Colonic mucosa (tissue), 4 donors: ENCODE data around the gene SPTB. TPM values are rescaled to one million over a fixed set of nuclear protein-coding genes. Genes with fewer than 3 reads are reported as not detected.
A peak's percentile ranks its signal among the peaks of the same experiment; 100 is the strongest.

Source experiments
- DNase-seq: peaks from one replicate; pipeline ENCODE4 v3.0.0-alpha.2; 2020
- H3K27ac ChIP-seq: fragments of 200-600 bp; one replicate; pipeline ENCODE4 v1.8.0; 2021
- H3K27me3 ChIP-seq: fragments of 200-600 bp; one replicate; pipeline ENCODE4 v1.8.0; 2021
- H3K36me3 ChIP-seq: fragments of 200-600 bp; one replicate; pipeline ENCODE4 v1.8.0; 2021
- H3K4me1 ChIP-seq: fragments of 200-600 bp; one replicate; pipeline ENCODE4 v1.8.0; 2021; ENCODE audit warnings: mild to moderate bottlenecking
- H3K4me3 ChIP-seq: fragments of 200-600 bp; one replicate; pipeline ENCODE4 v1.8.0; 2021
- H3K9ac ChIP-seq, 2 donors: one replicate each; pipeline ENCODE4 v1.7.0; 2013; ENCODE audit warnings: control low read depth in 2 of 2, low read depth in 2 of 2, low read length in 2 of 2
- H3K9me3 ChIP-seq: fragments of 200-600 bp; one replicate; pipeline ENCODE4 v1.8.0; 2021
- CTCF ChIP-seq: fragments of 200-600 bp; IDR thresholded peaks from one replicate; pipeline ENCODE4 v1.8.0; 2022; ENCODE audit warnings: antibody characterized with exemption, mild to moderate bottlenecking
- intact Hi-C: fragments of 100-400 bp; cut with DNase I; formaldehyde crosslinking; loops from one replicate; pipeline ENCODE4 v1.14.1; 2022
- total RNA-seq, 2 donors: library from RNA; stranded (reverse); fragmentation: NEBNext Ultra II Directional in 1 of 2; extraction: Animal tissue kit (Norgen Biotek cat#: 25700) in 1 of 2; gene quantifications; one replicate each; pipeline ENCODE4 v1.2.1, GENCODE V29; 2021
- donor health status: healthy.
- donor health status: DM: no; HTN: no; CAD: no.
- donor health status: DM: no; HTN: no; CAD: no.

SPTB gene
- total RNA-seq, 2 donors from 2014 or later, result 0.42 to 0.52 TPM

- no peak overlapping the region for H3K9ac ChIP-seq
These were observed 138.5 kb downstream of the SPTB start for GRCh38 chr14:64741200-64741599.

GRCh38 chr14:64738281-64738804 is 141.4 kb downstream of the SPTB start:
- Histone ChIP-seq H3K4me3 (no peak overlapping the region), H3K9ac (no peak overlapping the region), H3K36me3 (peaks cover 27% of the 10 kb centered on the region), H3K4me1 (peaks cover 8% of the 10 kb centered on the region), H3K9me3 (no peaks in the 10 kb centered on the region), H3K27ac (no peak overlapping the region), H3K27me3 (no peaks in the 10 kb centered on the region)
- intact Hi-C loops, result no loop called here
- TF ChIP-seq CTCF, result no peak
- no peak for DNase-seq

More at GRCh38 chr14:64741200-64741599, 138.5 kb downstream of the SPTB start:
- peaks cover 35% of the 10 kb centered on the region for H3K36me3 ChIP-seq
- H3K27me3 ChIP-seq, result no peaks in the 10 kb centered on the region
- peaks cover 3% of the 10 kb centered on the region for H3K4me1 ChIP-seq
- H3K27ac ChIP-seq, result no peak overlapping the region
- DNase-seq, result no peak
- no peaks in the 10 kb centered on the region for H3K9me3 ChIP-seq
- H3K4me3 ChIP-seq, result no peak overlapping the region
- TF ChIP-seq CTCF, result no peak
- intact Hi-C loops, result no loop called here

GRCh38 chr14:64737391-64738280 is 142.1 kb downstream of the SPTB start:
- no peak overlapping the region for H3K27ac ChIP-seq
- intact Hi-C loops, result no loop called here
- DNase-seq, result no peak
- no peaks in the 10 kb centered on the region for H3K27me3 ChIP-seq
- H3K4me3 ChIP-seq, result no peak overlapping the region
- H3K36me3 ChIP-seq, result peaks cover 20% of the 10 kb centered on the region
- H3K9me3 ChIP-seq, result no peaks in the 10 kb centered on the region
- H3K9ac ChIP-seq, result peak overlapping the region in 1 of 2 donors; percentile 73
- no peak for TF ChIP-seq CTCF
- H3K4me1 ChIP-seq, result peaks cover 8% of the 10 kb centered on the region

GRCh38 chr14:64736271-64737169 is 143.2 kb downstream of the SPTB start:
- H3K4me1 ChIP-seq, result peaks cover 8% of the 10 kb centered on the region
- peaks cover 12% of the 10 kb centered on the region for H3K36me3 ChIP-seq
- TF ChIP-seq CTCF, result no peak
- H3K9ac ChIP-seq, result peak overlapping the region in 1 of 2 donors; percentile 73
- no peak overlapping the region for H3K4me3 ChIP-seq
- intact Hi-C loops, result no loop called here
- peak; percentile 85 for DNase-seq
- H3K27me3 ChIP-seq, result no peaks in the 10 kb centered on the region
- peak overlapping the region; percentile 40 for H3K27ac ChIP-seq
- no peaks in the 10 kb centered on the region for H3K9me3 ChIP-seq

- Histone ChIP-seq H3K4me1 (peaks cover 8% of the 10 kb centered on the region), H3K27me3 (no peaks in the 10 kb centered on the region), H3K27ac (no peak overlapping the region), H3K9ac (no peak overlapping the region), H3K4me3 (no peak overlapping the region), H3K9me3 (no peaks in the 10 kb centered on the region), H3K36me3 (no peaks in the 10 kb centered on the region)
- TF ChIP-seq CTCF, result no peak
- no peak for DNase-seq
- intact Hi-C loops, result no loop called here
These were observed 144.7 kb downstream of the SPTB start for GRCh38 chr14:64734990-64735389.
